Mucosa of stomach (tissue), 1 donor: ENCODE data around the gene RAD51B.
A peak's percentile ranks its signal among the peaks of the same experiment; 100 is the strongest.
"Not testable (repeated sequence)": the region's sequence is repeated elsewhere in the genome, so short reads cannot be mapped to it uniquely, and the experiment has no call there.

Experiments used
- H3K27me3 ChIP-seq: one replicate; pipeline ENCODE4 v1.7.0; 2013; ENCODE audit warnings: mild to moderate bottlenecking, low read length; ENCODE audit not compliant: control insufficient read depth, insufficient read depth
- H3K36me3 ChIP-seq: one replicate; pipeline ENCODE4 v1.7.0; 2013; ENCODE audit warnings: low read length; ENCODE audit not compliant: control insufficient read depth, insufficient read depth
- H3K4me1 ChIP-seq: one replicate; pipeline ENCODE4 v1.7.0; 2013; ENCODE audit warnings: mild to moderate bottlenecking, low read length; ENCODE audit not compliant: control insufficient read depth, insufficient read depth
- H3K4me3 ChIP-seq: one replicate; pipeline ENCODE4 v1.7.0; 2013; ENCODE audit warnings: low read length
- H3K9ac ChIP-seq: one replicate; pipeline ENCODE4 v1.7.0; 2013; ENCODE audit warnings: mild to moderate bottlenecking, low read length, moderate library complexity
- H3K9me3 ChIP-seq: one replicate; pipeline ENCODE4 v1.7.0; 2013; ENCODE audit warnings: mild to moderate bottlenecking, low read length, moderate library complexity; ENCODE audit not compliant: control insufficient read depth
- donor health status: Pancreatic carcinoma.

Gene RAD51B

DNA sequence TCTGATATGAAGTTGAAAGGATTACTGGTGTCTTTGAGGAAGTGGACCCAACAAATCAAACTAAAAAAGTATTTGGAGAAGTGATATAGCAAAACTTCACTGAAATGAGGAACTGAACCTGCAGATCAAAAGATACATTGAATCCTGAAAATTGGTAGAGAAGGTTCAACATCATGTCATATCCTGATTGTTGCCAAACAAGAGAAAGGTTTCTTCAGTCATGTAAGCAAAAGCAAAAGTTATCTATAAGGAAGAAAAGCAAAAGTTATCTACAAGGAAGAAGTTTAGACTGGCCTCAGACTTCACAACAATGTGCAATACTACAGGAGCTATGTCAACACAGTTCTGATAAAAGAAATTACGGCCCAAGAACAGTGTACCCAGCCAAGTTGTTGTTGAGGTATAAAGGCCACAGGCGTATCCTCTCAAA lies 142.7 kb downstream of the RAD51B start:
- H3K4me1 ChIP-seq = peaks cover 39% of the 10 kb centered on the region
- H3K4me3 ChIP-seq = no peak overlapping the region
- H3K9ac ChIP-seq = no peak overlapping the region
- no peaks in the 10 kb centered on the region for H3K27me3 ChIP-seq
- no peaks in the 10 kb centered on the region for H3K36me3 ChIP-seq
- no peaks in the 10 kb centered on the region for H3K9me3 ChIP-seq

DNA sequence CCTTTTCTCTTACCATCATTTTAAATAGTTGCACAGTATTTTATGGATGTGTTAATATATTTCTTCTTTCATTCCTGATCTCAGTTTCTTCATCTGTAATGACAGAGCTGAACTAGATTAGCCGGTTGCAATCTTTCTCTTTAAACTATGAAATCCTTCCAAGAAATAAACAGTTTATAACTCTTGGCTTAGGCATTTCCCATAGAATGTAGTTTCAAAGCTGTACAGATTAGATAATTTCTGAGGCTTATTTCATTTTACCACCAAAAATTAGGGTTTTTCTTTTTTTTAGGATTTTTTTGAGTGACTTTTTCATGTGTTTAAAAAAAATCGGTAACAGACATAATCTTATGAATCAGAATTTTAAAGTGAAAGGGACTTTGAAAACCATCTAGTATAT lies 144.0 kb downstream of the RAD51B start:
- Histone ChIP-seq H3K36me3 (no peaks in the 10 kb centered on the region), H3K4me3 (no peak overlapping the region), H3K4me1 (peaks cover 42% of the 10 kb centered on the region), H3K9ac (peak overlapping the region; percentile 38), H3K27me3 (no peaks in the 10 kb centered on the region), H3K9me3 (no peaks in the 10 kb centered on the region)

DNA sequence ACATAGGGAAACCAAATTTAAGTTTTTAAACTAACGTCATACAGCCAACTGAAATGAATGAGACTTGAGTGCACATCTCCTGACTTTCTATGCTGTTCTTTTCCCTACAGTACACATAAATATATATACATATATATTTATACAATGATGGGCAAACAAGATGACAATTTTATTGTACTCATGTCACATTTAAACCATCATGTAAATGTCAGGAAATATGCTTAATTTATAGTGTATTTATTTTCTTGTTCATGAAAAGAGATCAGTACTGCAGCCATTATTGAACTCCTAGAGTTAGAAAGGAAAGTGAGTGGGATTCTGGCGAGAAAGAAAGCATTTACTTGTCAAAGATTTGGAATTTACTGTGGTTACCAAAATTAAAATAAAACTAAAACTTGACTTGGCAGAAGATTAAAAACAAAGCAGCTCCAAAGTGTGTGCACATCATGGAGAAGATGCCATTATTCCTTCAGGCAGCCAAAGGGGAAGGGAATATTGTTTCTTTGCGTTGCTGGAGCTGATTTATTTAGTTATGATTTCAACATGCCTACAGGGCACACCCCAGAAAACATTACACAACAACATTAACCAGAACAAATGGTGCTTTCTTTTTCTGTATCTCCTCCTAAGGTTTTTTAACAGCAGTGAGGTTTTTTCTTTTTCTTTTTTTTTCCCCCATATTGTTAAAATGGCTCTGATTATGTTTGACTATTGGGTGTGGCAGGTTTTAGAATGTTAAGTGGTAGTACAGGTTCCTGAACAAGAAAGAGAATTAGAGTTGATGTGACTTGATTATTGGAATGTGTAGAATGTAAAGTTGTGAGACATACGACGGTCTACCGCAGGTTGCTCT lies 144.6 kb downstream of the RAD51B start:
- Histone ChIP-seq H3K36me3 (no peaks in the 10 kb centered on the region), H3K9me3 (no peaks in the 10 kb centered on the region), H3K4me1 (peaks cover 42% of the 10 kb centered on the region), H3K4me3 (no peak overlapping the region), H3K9ac (peak overlapping the region; percentile 38), H3K27me3 (no peaks in the 10 kb centered on the region)

- Histone ChIP-seq H3K9me3 (no peaks in the 10 kb centered on the region), H3K4me3 (no peak overlapping the region), H3K36me3 (no peaks in the 10 kb centered on the region), H3K9ac (no peak overlapping the region), H3K27me3 (no peaks in the 10 kb centered on the region), H3K4me1 (peaks cover 42% of the 10 kb centered on the region)
These were observed 146.1 kb downstream of the RAD51B start for GRCh38 chr14:67965696-67966095.

DNA sequence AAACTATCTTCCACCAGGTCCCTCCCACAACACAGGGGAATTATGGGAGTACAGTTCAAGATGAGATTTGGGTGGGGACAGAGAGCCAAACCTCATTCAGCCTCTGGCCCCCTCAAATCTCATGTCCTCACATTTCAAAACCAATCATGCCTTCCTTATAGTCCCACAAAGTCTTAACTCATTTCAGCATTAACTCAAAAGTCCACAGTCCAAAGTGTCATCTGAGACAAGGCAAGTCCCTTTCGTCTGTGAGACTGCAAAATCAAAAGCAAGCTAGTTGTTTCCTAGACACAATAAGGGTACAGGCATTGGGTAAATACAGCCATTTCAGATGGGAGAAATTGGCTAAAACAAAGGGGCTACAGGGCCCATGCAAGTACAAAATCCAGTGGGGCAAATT lies 147.6 kb downstream of the RAD51B start:
- no peak overlapping the region for H3K9ac ChIP-seq
- H3K4me1 ChIP-seq = peaks cover 44% of the 10 kb centered on the region
- H3K27me3 ChIP-seq = no peaks in the 10 kb centered on the region
- H3K4me3 ChIP-seq = no peak overlapping the region
- H3K36me3 ChIP-seq = no peaks in the 10 kb centered on the region
- H3K9me3 ChIP-seq = no peaks in the 10 kb centered on the region

DNA sequence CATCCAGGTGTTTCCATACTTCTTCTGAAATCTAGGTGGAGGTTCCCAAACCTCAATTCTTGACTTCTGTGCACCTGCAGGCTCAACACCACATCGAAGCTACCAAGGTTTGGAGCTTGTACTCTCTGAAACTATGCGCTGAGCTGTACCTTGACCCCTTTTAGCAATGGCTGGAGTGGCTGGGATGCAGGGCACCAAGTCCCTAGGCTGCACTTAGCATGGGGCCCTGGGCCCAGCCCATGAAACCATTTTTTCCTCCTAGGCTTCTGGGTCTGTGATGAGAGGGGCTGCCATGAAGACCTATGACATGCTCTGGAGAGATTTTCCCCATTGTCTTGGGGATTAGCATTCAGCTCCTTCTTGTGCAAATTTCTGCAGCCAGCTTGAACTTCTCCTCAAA lies 148.4 kb downstream of the RAD51B start:
- H3K4me1 ChIP-seq = peaks cover 47% of the 10 kb centered on the region
- H3K4me3 ChIP-seq, H3K9me3 ChIP-seq, H3K9ac ChIP-seq, H3K27me3 ChIP-seq, H3K36me3 ChIP-seq: not testable (repeated sequence)

DNA sequence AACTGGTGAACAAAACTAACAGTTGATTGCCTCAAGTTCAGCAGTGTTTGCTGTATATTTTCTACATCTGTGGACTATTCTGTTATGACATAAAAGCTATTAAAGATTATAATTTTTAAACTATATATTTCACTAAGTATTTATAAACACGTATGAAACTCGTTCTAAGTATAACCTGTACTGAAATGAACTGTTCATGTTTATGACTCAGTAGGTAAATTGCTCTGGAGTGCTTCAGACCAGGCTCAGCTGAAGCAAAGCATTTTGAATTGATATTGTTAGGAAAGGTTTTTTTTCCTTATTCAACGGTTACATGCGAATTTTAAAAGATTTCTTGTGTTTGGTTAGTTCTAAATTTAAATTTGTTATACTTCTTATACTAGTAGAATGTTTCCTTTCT lies 151.3 kb downstream of the RAD51B start:
- H3K4me1 ChIP-seq = peaks cover 25% of the 10 kb centered on the region
- no peaks in the 10 kb centered on the region for H3K36me3 ChIP-seq
- no peaks in the 10 kb centered on the region for H3K27me3 ChIP-seq
- no peaks in the 10 kb centered on the region for H3K9me3 ChIP-seq
- no peak overlapping the region for H3K4me3 ChIP-seq
- no peak overlapping the region for H3K9ac ChIP-seq

- peaks cover 20% of the 10 kb centered on the region for H3K4me1 ChIP-seq
- H3K27me3 ChIP-seq = no peaks in the 10 kb centered on the region
- no peaks in the 10 kb centered on the region for H3K9me3 ChIP-seq
These were observed 152.3 kb downstream of the RAD51B start for GRCh38 chr14:67971627-67972625.

DNA sequence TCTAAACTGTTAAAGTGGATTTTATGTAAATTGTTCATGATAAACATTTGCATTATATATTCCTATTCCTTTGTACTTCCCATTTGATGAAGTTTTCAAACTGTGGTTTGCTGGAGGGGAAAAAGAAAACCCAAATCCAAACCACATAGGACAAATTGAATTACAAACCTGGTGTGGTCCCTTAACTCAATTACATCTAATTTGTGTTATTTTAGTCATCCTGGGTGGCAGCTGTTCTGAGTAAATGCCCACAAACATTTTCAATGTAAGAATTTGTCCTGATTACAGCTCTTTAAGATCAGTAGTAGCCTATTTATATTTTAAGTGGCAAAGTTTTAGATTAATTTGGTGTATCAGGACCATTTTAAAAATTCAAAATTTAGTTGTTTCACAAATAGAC lies 153.9 kb downstream of the RAD51B start:
- Histone ChIP-seq H3K27me3 (no peaks in the 10 kb centered on the region), H3K9ac (no peak overlapping the region), H3K9me3 (no peaks in the 10 kb centered on the region), H3K4me1 (peaks cover 23% of the 10 kb centered on the region), H3K4me3 (no peak overlapping the region), H3K36me3 (no peaks in the 10 kb centered on the region)

More at GRCh38 chr14:67971627-67972625, 152.3 kb downstream of the RAD51B start:
- Histone ChIP-seq H3K4me3 (no peak overlapping the region), H3K9ac (no peak overlapping the region), H3K36me3 (no peaks in the 10 kb centered on the region)

DNA sequence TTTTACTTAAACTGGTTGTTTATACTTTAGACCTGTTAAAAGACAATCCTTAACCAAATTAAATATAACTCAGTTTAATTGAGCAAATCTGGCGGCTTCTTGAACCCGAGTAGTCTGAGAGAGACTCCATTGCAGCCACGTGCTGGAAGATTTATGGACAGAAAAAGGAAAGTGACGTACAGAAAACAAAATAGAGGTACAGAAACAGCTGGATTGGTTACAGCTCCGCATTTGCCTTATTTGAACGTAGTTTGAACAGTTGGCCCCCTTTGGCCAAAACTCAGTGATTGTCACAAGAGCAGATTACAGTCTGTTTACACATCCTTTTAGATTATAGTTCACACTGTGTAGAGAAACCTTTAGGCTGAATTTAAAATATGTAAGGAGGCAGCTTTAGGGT lies 155.9 kb downstream of the RAD51B start:
- no peak overlapping the region for H3K4me3 ChIP-seq
- peaks cover 23% of the 10 kb centered on the region for H3K4me1 ChIP-seq
- no peaks in the 10 kb centered on the region for H3K27me3 ChIP-seq
- no peaks in the 10 kb centered on the region for H3K36me3 ChIP-seq
- no peak overlapping the region for H3K9ac ChIP-seq
- no peaks in the 10 kb centered on the region for H3K9me3 ChIP-seq

DNA sequence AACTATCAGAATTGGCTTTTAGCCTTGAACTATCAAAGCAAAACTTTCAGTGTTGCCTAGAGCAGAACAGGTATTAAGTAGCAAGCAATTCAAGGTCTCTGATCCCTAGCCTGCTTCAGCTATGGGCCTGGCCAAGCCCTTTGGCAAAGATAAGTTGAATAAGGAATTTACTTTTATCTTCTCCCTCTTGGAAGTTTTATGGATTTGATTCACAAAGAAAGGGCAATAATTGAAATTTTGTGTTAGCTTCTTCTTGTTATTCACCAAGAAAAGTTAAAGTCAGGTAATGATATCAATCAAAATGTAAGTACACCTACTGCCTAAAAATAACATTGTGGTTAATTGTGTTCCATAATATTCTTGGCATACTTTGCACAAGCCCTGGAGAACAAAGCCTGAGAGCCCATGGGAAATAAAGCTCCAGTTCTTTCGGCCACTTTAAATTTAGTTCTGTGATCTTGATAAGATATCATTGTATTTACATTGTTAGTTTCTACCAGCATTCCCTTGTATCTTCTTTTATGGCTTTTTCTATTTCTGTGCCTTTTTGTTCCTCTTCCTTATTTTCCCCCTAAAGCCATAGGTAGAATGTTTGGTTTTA lies 158.0 kb downstream of the RAD51B start:
- H3K9ac ChIP-seq = no peak overlapping the region
- no peak overlapping the region for H3K4me3 ChIP-seq
- no peaks in the 10 kb centered on the region for H3K9me3 ChIP-seq
- H3K27me3 ChIP-seq = no peaks in the 10 kb centered on the region
- H3K36me3 ChIP-seq = no peaks in the 10 kb centered on the region
- H3K4me1 ChIP-seq = peaks cover 13% of the 10 kb centered on the region

DNA sequence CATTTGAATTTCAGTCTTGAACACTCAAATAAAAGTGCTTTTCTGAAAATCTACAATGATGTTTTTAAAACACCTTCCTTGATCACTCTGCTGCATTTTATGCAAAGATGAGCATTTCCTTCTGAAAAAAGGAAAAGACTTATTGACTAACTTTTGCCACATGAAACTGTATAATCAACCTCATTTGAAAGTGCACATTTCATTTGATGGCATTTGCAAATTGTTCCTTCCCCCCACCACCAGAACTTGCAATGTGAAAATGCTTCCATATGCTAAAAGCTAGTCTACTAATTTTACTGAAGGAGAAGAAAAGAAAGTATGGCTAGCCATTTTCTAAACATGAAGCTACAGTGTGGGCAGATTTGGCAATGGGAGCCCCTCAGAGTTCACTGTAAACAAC lies 159.2 kb downstream of the RAD51B start:
- H3K4me3 ChIP-seq = no peak overlapping the region
- H3K9me3 ChIP-seq = no peaks in the 10 kb centered on the region
- H3K4me1 ChIP-seq = peaks cover 23% of the 10 kb centered on the region
- H3K36me3 ChIP-seq = no peaks in the 10 kb centered on the region
- no peak overlapping the region for H3K9ac ChIP-seq
- no peaks in the 10 kb centered on the region for H3K27me3 ChIP-seq
